Gastroesophageal sphincter (tissue), 3 donors: ENCODE measurements around the gene PTPRZ1.

ENCODE experiments used
- EP300 ChIP-seq: sonication (generic); formaldehyde crosslinking; IDR thresholded peaks from one replicate; pipeline ENCODE4 v1.6.1; 2017; ENCODE audit warnings: antibody characterized with exemption, mild to moderate bottlenecking
- TF ChIP-seq, protein P1 (sequence below), 4 experiments: fragments of 200-600 bp in 2 of 4; fragments of 450-650 bp in 2 of 4; sonication (generic) in 1 of 4; IDR thresholded peaks; one replicate each; pipeline ENCODE4 v1.5.1; 2017 to 2019; ENCODE audit warnings: antibody characterized with exemption in 4 of 4, mild to moderate bottlenecking in 2 of 4, moderate library complexity in 2 of 4

DNA sequence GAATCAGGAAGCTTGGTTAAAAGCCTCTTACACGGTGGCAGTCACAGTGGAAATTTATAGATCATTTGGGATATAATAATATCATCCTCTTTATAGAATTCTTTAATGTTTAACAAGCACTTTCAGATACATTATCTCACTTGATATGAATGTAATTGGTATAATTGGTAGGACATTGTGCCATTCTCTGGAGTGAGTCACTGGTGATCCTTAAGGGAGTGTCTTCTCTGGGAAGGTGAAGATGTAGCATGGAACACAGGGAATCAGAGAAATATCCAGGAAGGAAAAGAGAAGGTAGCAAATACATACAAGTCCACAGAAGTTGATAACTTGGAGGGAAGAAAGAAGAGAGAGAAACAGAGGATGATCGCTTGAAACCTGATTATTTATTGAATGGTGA lies 9.8 kb downstream of the PTPRZ1 start:
- TF ChIP-seq EP300 = no peak
- TF ChIP-seq, protein P1, sequence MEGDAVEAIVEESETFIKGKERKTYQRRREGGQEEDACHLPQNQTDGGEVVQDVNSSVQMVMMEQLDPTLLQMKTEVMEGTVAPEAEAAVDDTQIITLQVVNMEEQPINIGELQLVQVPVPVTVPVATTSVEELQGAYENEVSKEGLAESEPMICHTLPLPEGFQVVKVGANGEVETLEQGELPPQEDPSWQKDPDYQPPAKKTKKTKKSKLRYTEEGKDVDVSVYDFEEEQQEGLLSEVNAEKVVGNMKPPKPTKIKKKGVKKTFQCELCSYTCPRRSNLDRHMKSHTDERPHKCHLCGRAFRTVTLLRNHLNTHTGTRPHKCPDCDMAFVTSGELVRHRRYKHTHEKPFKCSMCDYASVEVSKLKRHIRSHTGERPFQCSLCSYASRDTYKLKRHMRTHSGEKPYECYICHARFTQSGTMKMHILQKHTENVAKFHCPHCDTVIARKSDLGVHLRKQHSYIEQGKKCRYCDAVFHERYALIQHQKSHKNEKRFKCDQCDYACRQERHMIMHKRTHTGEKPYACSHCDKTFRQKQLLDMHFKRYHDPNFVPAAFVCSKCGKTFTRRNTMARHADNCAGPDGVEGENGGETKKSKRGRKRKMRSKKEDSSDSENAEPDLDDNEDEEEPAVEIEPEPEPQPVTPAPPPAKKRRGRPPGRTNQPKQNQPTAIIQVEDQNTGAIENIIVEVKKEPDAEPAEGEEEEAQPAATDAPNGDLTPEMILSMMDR (IDR thresholded peaks at IDR 0.05) = no peak
